ENCODE results near the gene ZNF775.
A peak's percentile ranks its signal among the peaks of the same experiment; 100 is the strongest.

Gene ZNF775

DNA sequence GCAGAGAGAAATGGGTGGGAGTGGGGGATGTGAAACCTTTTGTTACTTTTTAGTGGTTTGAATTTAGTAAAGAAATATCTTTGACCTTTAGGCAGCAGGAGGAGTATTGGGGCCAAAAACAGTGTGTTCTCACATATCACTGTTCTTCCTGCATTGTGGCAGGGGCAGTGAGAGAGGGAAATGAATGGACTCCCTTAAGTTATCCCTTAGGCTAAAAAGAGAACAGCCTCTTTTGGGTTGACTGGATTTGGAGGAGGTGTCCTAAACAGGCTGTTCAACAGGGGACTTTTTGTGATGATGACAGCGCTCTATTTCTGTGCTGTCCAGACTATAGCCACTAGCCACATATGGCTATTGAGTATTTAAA is 22.3 kb downstream of the ZNF775 start:
- DNase-seq (ENCODE audit: low read depth): no peak

GRCh38 chr7:150401861-150402631 is 22.9 kb downstream of the ZNF775 start:
- no peak for DNase-seq (ENCODE audit: low read depth)

- no peak for DNase-seq (ENCODE audit: low read depth)
Observed at GRCh38 chr7:150402671-150403321, 23.7 kb downstream of the ZNF775 start.

DNA sequence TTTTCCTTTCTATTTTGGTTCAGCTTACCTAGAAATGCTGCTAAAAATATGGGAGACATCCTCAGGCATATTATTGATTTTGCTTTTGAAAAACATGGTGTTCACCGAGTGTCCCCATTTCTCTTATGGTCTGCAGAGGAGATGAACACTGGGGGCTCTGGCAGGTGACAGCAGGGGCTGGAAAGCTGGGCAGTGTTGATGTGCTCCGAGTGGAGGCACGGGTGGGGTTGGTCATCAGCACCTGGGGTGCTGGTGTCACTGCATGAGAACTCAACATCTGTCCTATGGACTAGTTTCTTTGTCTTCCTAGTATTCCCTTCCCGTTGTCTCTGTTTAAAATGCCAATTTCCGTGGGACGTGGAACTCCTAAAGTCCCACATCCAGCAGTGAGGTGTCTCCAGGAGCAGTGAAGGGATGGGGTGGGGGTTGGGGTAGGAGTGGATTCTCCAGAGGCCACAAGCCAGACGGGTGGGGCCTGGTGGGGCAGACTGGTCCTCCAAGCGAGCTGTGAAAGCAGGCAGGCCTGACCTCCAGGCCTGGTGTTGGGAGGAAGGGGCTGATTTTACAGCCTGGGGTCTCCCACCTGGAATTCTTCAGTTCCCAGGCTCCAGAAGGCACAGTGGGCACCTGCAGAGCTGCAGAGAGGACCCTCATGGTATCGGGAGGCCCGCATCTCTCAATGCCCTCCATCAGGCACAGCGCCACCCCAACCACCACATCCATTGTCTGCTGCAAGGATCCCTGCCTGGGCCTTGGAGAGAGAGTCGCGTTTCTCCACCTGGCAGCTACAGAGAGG is 24.4 kb downstream of the ZNF775 start:
- DNase-seq (ENCODE audit: low read depth): no peak

DNA sequence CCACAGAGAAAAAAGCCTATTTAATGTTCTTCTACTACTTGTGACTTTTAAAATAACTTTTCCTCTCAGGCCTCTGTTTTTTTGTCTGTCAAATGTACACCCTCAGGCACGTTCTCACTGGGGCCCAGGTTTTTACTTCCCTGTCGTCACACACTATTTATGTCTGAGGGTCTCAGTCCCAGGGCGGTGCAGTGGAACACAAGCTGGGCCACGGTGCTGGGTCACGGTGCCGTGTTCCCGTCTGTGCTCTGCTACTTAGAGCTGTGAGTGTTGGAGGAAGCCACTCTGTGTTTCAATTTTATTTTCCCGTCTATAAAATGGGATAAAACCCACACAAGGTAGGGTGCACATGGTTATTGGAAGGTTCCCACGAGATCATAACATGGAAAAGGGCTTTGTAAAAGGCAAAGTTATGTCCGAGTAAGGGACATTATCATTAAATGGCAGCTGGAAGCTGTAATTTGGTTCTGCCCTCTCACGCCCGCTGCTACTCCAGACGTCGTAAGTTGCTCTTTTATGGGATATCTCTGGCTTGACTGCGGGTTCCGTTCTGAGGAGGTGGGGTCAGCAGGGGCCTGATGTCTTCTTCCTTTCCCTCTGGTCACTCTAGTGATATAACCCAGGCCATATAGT is 25.2 kb downstream of the ZNF775 start:
- no peak for DNase-seq (ENCODE audit: low read depth)

DNA sequence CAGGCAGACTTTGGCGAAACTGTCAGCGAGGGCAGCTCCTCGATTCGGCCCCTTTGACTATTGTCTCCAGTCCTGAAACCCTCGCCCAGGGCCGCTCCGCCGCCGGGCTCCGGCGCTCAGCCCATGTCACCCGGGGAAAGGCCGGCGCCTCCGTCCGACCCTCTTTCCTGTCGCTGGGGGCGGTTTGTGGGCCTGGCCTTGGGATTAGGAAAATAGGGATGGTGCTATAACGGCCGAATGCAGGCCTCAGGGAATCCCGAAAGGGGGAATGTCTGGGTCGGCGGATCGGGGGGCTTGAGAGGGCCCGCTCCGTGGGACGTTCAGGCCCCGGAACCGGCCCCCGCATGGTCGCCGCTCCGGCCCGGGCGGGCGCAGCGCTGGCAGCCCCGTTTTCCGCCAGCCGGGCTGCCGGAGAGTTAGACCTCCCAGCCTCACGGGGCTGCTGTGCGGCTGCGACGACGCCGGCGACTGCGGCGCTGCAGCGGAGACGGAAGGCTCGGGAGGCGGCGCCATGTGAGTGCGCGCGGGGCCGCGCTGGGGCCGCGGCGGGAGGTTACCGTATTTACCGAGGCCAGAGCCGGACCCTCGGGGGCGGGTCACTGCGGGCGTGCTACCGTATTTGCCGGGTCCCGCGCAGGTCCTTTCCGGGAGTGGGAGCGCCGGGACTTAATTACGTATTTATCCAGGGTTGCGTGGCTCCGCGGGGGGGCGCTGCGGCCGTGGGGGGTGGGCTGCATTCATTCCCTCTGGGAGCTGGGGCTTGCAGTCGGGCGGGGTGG is 25.9 kb downstream of the ZNF775 start:
- peak; percentile 55 for DNase-seq (ENCODE audit: low read depth)

GRCh38 chr7:150405584-150406311 is 26.6 kb downstream of the ZNF775 start:
- DNase-seq (ENCODE audit: low read depth): no peak

GRCh38 chr7:150406312-150406566 is 27.1 kb downstream of the ZNF775 start:
- DNase-seq (ENCODE audit: low read depth): no peak

DNA sequence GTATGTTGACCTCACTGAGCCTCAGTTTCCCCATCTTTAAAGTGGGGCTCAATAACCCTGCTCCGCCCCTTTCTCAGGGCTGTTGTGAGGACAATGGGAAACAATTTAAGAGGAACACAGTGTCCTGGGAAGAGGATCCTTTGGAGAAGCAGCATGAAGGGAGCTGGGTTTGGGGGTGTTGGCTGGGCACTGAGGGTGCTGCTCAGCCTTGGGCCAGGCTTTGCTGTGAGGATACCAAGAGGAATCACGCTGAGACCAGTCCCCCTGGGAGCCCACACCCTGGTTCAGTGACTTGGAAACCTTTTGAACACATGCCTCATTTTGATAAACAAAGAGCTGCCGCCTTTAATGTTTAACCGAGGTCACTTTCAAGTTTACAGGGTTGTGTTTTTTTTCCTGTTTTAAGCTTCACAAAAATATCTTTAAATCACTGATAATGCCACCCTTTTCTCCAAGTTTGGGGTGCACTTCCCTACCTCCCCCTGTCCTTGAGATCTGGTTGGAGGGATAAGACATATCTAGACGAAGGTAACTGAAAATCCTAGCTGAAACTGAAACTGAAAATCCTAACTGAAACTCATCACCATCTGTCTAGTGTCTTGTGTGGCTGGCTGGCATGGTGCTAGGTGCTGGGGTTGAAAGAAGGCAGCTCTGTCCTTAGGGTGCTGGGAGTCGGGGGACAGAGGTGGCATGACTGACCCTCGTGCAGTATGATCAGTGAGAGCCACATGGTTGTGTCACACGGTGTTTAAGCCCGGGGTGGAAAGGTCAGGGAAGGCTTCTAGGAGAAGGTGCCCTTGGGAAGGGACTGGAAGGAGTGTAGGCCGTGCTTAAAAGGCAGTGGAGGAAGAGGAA is 27.7 kb downstream of the ZNF775 start:
- DNase-seq (ENCODE audit: low read depth): no peak

DNA sequence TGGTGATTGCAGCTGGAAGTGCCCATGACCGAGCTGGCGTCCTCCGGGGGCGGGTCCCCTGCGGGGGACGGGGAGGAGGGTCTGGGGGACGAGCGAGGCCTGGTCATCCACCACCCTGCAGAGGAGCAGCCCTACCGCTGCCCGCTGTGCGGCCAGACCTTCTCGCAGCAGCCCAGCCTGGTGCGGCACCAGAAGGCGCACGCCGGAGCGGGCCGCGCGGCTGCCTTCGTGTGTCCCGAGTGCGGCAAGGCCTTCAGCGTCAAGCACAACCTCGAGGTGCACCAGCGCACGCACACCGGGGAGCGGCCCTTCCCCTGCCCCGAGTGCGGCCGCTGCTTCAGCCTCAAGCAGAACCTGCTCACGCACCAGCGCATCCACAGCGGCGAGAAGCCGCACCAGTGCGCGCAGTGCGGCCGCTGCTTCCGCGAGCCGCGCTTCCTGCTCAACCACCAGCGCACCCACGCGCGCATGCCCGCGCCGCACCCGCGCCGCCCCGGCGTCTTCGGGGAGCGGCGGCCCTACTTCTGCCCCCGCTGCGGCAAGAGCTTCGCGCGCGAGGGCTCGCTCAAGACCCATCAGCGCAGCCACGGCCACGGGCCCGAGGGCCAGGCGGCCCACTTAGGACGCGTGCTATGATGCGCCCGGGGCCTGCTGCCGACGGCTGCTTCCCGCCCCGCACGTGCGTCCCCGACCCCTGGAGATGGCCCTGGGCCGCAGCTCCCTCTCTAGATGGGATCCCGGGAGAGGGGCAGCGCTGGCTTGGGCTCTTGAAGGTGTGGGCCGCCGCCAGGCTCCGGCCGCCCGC is 28.7 kb downstream of the ZNF775 start:
- no peak for DNase-seq (ENCODE audit: low read depth)

- no peak for DNase-seq (ENCODE audit: low read depth)
Observed at GRCh38 chr7:150408393-150409299, 29.5 kb downstream of the ZNF775 start.

GRCh38 chr7:150409300-150410030 is 30.3 kb downstream of the ZNF775 start:
- no peak for DNase-seq (ENCODE audit: low read depth)

DNA sequence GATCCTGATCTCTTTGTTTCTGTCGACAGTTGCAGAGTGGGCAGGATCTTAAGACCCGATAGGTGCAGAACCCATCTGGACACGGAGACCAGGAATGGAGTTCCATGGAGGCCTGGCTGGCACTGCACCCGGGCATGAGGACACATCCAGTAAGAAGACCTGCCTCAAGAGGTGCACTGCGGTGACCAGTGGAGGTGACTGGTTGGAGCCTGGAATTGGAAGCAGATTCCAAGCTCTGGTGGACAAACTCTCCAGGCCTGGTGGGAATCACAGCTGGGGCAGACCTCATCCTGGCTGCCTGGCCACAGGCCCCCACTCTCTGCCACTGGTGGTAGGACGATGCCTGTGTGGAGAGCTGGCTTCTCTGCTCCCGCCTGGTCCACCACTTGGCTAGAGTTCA is 31.0 kb downstream of the ZNF775 start:
- no peak for DNase-seq (ENCODE audit: low read depth)

DNA sequence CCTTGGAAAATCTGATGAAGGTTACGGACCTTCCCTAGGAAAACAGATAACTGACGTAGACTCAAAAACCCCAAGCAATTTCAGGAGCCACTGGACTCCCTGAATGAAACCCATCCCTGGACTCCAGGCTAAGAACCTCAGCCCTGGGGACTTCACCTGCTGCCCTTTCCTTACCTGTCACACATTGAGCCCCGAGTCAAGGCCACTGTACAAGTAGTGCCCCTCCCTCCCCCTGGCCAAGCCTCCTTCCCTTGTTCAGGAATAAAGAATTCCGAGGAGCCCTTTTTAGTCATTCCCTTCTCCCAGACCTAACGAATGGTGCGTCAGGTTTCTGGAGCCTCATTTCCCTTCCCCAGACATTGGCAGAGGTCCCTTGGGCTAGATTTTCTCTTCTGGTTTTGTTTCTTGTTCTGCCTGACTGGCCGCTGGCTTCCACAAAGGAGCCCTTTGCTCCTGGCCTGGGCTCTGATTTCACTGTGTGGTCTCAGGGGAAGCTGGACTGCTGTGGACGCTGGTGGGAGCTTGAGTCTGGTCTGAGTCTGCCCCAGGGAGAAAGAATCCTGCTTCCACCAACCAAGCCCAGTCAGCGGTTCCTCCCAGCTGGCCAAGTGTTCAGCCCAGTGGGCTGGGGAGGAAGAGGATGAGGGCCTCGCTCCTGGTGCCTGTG is 31.7 kb downstream of the ZNF775 start:
- no peak for DNase-seq (ENCODE audit: low read depth)

DNA sequence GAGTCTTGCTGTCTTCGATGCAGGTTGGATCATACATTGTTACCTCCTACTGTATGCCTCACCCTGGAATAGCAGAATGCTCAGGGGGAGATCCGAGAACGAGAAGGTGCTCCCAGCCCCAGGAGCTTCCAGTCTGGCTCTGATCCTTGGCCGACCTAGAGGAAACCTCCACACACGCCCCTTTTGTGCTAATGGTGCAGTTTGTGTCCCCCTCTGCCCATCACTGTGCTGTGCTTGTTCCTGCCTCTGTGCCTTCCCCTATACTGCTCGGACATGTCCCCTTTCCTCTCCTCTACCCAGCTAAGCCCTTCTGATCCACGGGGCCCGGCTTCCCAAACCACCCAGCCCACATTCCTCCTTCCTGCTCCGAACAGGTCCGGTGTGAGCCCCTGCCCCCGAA is 32.5 kb downstream of the ZNF775 start:
- no peak for DNase-seq (ENCODE audit: low read depth)

DNA sequence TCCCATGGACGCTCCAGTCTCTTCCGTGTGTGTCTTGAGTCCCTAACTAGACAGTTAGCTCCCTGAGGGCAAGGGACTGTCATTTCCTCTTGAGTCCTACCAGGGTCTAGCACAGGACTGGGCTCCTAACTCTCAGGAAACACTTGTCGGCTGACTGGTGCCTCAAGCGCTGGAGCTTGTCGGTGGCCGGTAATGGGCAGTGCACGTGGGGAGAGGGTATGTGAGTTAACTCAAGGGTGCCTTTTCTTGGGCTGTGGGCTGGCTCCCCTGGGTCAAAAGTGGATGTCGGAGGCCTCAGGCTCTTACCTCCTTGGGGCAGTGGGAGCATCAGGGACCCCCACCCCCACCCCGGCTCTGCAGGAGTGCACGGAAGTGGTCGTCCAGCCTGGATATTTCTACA is 32.9 kb downstream of the ZNF775 start:
- no peak for DNase-seq (ENCODE audit: low read depth)
